Measurements from ENCODE around the gene ZBTB20. TPM values are rescaled to one million over a fixed set of nuclear protein-coding genes. Genes with fewer than 3 reads are reported as not detected.

ZBTB20 gene
- polyA plus RNA-seq, 4 donors, result 0.27 to 2.2 (median 1.3) TPM

DNA sequence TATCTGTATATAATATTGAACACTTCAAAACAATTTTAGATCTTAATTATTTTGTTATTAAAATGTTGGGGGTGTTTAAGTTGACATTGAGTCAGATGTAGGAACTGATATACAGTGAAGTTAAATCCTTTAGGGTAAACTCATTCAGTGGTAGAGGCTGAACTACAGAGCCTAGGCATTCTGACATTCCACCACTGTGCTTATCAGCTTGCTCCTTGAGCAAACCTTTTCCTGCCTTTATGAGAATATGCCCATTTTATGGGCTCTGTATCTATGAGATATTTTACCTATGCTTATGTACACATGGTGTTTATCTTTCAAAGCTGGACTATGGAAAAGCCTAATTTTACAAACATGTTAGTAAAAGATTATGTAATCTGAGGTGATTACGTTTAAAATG, 407.5 kb downstream of the ZBTB20 start:
- no peaks in the 10 kb centered on the region for H3K4me1 ChIP-seq (ENCODE audit: control insufficient read depth in 3 of 3, insufficient read depth in 2 of 3, low read depth in 1 of 3, low read length in 2 of 3)
- no peak overlapping the region for H3K27ac ChIP-seq (ENCODE audit: low read depth in 1 of 3, low read length in 2 of 3)
- no peak overlapping the region for H3K4me3 ChIP-seq (ENCODE audit: low read depth in 1 of 3, low read length in 3 of 3)
- H3K9me3 ChIP-seq (ENCODE audit: control insufficient read depth in 2 of 2, insufficient read depth in 1 of 2, low read depth in 1 of 2, low read length in 1 of 2), result no peaks in the 10 kb centered on the region
- no peak for FAIRE-seq
- H3K36me3 ChIP-seq (ENCODE audit: control insufficient read depth in 3 of 3, insufficient read depth in 2 of 3, low read depth in 1 of 3, low read length in 3 of 3), result no peaks in the 10 kb centered on the region
- DNase-seq, result no peak
- H3K27me3 ChIP-seq (ENCODE audit: control insufficient read depth in 3 of 3, insufficient read depth in 3 of 3, low read length in 3 of 3), result no peaks in the 10 kb centered on the region
- WGBS, 3 donors, result 19 to 63% (median 45%) methylated on average over 1 of the region's 1 CpG

DNA sequence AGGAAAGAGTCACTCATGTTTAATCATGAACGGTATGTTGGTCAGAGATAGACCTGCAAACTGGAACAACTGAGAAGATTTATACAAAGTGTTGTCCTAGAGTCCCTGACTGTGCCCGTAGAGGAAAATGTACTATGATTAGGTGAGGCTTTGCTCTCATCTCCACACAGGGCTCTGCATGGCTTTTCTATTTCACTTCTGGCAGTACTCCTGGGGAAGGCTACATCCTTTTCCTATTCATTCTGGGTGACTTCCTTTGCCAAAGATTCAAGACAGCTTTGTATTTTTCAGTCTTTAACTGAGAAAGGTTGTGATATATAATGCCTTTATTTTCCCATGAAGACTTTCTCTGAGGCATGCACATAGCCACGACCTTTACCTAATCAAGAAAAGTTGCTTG, 414.7 kb downstream of the ZBTB20 start:
- H3K27ac ChIP-seq (ENCODE audit: low read depth in 1 of 3, low read length in 2 of 3), result no peak overlapping the region
- H3K4me3 ChIP-seq (ENCODE audit: low read depth in 1 of 3, low read length in 3 of 3), result no peak overlapping the region
- FAIRE-seq, result no peak
- H3K36me3 ChIP-seq (ENCODE audit: control insufficient read depth in 3 of 3, insufficient read depth in 2 of 3, low read depth in 1 of 3, low read length in 3 of 3), result no peaks in the 10 kb centered on the region
- 39 to 46% (median 45%) methylated on average over 3 of the region's 3 CpGs for WGBS, 3 donors
- no peaks in the 10 kb centered on the region for H3K9me3 ChIP-seq (ENCODE audit: control insufficient read depth in 2 of 2, insufficient read depth in 1 of 2, low read depth in 1 of 2, low read length in 1 of 2)
- no peaks in the 10 kb centered on the region for H3K27me3 ChIP-seq (ENCODE audit: control insufficient read depth in 3 of 3, insufficient read depth in 3 of 3, low read length in 3 of 3)
- DNase-seq, result no peak
- peaks cover 0 to 2% (median 0%) of the 10 kb centered on the region in 3 donors for H3K4me1 ChIP-seq (ENCODE audit: control insufficient read depth in 3 of 3, insufficient read depth in 2 of 3, low read depth in 1 of 3, low read length in 2 of 3)

DNA sequence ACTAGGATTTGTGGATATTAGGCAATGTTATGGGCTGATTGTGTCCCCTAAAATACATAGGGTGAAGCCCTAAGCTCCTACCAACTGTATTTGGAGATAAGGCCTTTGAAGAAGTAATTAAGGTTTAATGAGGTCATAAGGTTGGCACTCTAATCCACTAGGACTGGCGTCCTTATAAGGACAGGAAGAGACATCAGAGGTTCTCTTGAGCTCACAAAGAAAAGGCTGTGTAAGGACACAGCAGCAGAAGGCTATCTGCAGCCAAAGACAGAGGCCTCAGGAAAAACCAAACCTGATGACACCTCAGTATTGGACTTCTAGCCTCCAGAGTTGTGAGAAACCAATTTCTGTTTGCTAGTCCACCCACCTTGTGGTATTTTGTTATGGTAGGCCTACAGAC, 416.7 kb downstream of the ZBTB20 start:
- H3K27ac ChIP-seq (ENCODE audit: low read depth in 1 of 3, low read length in 2 of 3), result no peak overlapping the region
- FAIRE-seq (no peak), DNase-seq (no peak)
- H3K27me3 ChIP-seq (ENCODE audit: control insufficient read depth in 3 of 3, insufficient read depth in 3 of 3, low read length in 3 of 3), result no peaks in the 10 kb centered on the region
- H3K4me3 ChIP-seq (ENCODE audit: low read depth in 1 of 3, low read length in 3 of 3), result no peak overlapping the region
- 8 to 56% (median 32%) methylated on average over 1 of the region's 1 CpG for WGBS, 3 donors
- H3K4me1 ChIP-seq (ENCODE audit: control insufficient read depth in 3 of 3, insufficient read depth in 2 of 3, low read depth in 1 of 3, low read length in 2 of 3), result peaks cover 0 to 4% (median 2%) of the 10 kb centered on the region in 3 donors
- no peaks in the 10 kb centered on the region for H3K9me3 ChIP-seq (ENCODE audit: control insufficient read depth in 2 of 2, insufficient read depth in 1 of 2, low read depth in 1 of 2, low read length in 1 of 2)
- no peaks in the 10 kb centered on the region for H3K36me3 ChIP-seq (ENCODE audit: control insufficient read depth in 3 of 3, insufficient read depth in 2 of 3, low read depth in 1 of 3, low read length in 3 of 3)

DNA sequence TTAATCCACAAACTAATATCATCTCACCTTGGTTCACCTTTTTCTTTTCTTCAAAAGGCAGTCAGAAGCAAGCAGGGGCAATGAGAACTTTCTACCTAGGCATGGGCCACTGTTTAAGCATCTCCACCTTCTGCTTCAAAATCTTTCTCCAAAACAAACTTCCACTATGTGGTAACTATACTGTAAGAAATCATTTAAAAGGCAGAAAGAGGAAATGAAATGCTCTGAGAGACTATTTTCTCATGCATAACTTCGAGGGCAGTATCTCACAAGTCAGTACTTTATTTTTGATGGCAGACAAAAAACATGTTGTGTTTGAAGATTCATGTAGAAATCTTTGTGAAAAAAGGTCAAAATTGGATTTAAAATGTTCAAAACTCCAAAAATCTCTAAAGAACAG, 419.7 kb downstream of the ZBTB20 start:
- no peaks in the 10 kb centered on the region for H3K36me3 ChIP-seq (ENCODE audit: control insufficient read depth in 3 of 3, insufficient read depth in 2 of 3, low read depth in 1 of 3, low read length in 3 of 3)
- 66 to 70% (median 70%) methylated on average over 1 of the region's 1 CpG for WGBS, 3 donors
- FAIRE-seq (no peak), DNase-seq (no peak)
- no peak overlapping the region for H3K27ac ChIP-seq (ENCODE audit: low read depth in 1 of 3, low read length in 2 of 3)
- peaks cover 0 to 4% (median 2%) of the 10 kb centered on the region in 3 donors for H3K4me1 ChIP-seq (ENCODE audit: control insufficient read depth in 3 of 3, insufficient read depth in 2 of 3, low read depth in 1 of 3, low read length in 2 of 3)
- no peak overlapping the region for H3K4me3 ChIP-seq (ENCODE audit: low read depth in 1 of 3, low read length in 3 of 3)
- no peaks in the 10 kb centered on the region for H3K9me3 ChIP-seq (ENCODE audit: control insufficient read depth in 2 of 2, insufficient read depth in 1 of 2, low read depth in 1 of 2, low read length in 1 of 2)
- H3K27me3 ChIP-seq (ENCODE audit: control insufficient read depth in 3 of 3, insufficient read depth in 3 of 3, low read length in 3 of 3), result no peaks in the 10 kb centered on the region

DNA sequence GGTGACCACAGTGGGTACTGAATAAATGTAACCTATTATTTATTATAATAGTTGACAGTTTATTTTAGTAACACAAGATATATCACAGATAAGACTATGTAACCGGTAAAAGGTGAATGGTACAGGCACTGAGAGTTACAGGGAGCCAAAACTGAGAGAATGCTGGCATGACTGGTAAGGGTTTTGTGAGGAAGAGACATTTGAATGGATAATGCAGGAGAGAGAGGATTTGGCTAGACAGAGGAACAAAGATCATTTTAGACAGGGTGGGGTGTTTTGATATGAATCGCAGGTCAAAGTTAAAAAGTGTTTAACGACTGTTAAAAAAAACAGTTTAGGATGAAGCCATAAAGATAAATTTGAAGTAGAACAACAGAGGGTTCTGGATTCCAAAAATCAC, 421.1 kb downstream of the ZBTB20 start:
- H3K36me3 ChIP-seq (ENCODE audit: control insufficient read depth in 3 of 3, insufficient read depth in 2 of 3, low read depth in 1 of 3, low read length in 3 of 3), result no peaks in the 10 kb centered on the region
- H3K27me3 ChIP-seq (ENCODE audit: control insufficient read depth in 3 of 3, insufficient read depth in 3 of 3, low read length in 3 of 3), result no peaks in the 10 kb centered on the region
- H3K9me3 ChIP-seq (ENCODE audit: control insufficient read depth in 2 of 2, insufficient read depth in 1 of 2, low read depth in 1 of 2, low read length in 1 of 2), result no peaks in the 10 kb centered on the region
- H3K27ac ChIP-seq (ENCODE audit: low read depth in 1 of 3, low read length in 2 of 3), result no peak overlapping the region
- no peak for FAIRE-seq
- H3K4me1 ChIP-seq (ENCODE audit: control insufficient read depth in 3 of 3, insufficient read depth in 2 of 3, low read depth in 1 of 3, low read length in 2 of 3), result peaks cover 0 to 6% (median 4%) of the 10 kb centered on the region in 3 donors
- no peak for DNase-seq
- 23 to 62% (median 49%) methylated on average over 3 of the region's 3 CpGs for WGBS, 3 donors
- no peak overlapping the region for H3K4me3 ChIP-seq (ENCODE audit: low read depth in 1 of 3, low read length in 3 of 3)

DNA sequence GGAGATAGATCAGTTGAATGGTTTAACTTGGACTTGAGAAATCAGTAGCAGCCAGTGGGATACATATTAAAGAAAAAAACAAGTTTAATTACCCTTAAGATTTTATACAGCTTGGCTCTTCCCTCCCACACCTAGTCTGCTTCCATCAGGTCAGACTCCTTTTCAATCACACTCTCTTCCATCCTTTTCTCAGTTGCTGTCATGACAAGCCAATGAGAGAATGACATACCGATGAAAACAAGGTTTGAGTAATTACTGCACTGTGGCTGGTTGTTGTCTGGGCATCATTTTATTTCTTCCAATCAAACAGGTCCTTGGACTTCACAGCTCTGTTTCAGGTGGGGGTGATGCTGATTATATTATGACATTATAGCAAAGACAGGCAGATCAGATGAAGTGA, 424.6 kb downstream of the ZBTB20 start:
- no peak for FAIRE-seq
- WGBS, 3 donors, result 8 to 68% (median 28%) methylated on average over 1 of the region's 1 CpG
- Histone ChIP-seq H3K4me1 (ENCODE audit: control insufficient read depth in 3 of 3, insufficient read depth in 2 of 3, low read depth in 1 of 3, low read length in 2 of 3) (peaks cover 2 to 13% (median 6%) of the 10 kb centered on the region in 3 donors), H3K4me3 (ENCODE audit: low read depth in 1 of 3, low read length in 3 of 3) (no peak overlapping the region), H3K36me3 (ENCODE audit: control insufficient read depth in 3 of 3, insufficient read depth in 2 of 3, low read depth in 1 of 3, low read length in 3 of 3) (no peaks in the 10 kb centered on the region), H3K27ac (ENCODE audit: low read depth in 1 of 3, low read length in 2 of 3) (no peak overlapping the region), H3K9me3 (ENCODE audit: control insufficient read depth in 2 of 2, insufficient read depth in 1 of 2, low read depth in 1 of 2, low read length in 1 of 2) (no peaks in the 10 kb centered on the region), H3K27me3 (ENCODE audit: control insufficient read depth in 3 of 3, insufficient read depth in 3 of 3, low read length in 3 of 3) (no peaks in the 10 kb centered on the region)
- peak in 1 of 2 donors; percentile 47 for DNase-seq

DNA sequence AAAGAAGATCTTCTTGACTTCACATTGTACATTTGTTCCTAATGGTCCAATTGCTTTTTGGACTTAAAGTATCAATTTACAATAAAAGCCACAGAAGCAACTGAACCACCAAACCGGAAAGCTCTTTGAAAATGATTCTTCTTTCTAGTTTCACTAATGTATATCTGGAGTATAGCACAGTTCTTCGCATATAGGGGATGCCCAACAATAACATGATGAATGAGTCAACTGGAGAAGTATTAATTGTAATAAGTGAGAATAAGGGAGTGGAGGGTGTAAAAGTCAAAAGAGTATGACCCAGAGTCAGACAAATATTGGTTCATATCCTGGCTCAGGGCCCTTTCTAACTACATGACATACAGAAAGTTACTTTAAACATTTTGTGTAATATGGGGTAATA, 425.2 kb downstream of the ZBTB20 start:
- 67 to 82% (median 79%) methylated on average over 2 of the region's 2 CpGs for WGBS, 3 donors

DNA sequence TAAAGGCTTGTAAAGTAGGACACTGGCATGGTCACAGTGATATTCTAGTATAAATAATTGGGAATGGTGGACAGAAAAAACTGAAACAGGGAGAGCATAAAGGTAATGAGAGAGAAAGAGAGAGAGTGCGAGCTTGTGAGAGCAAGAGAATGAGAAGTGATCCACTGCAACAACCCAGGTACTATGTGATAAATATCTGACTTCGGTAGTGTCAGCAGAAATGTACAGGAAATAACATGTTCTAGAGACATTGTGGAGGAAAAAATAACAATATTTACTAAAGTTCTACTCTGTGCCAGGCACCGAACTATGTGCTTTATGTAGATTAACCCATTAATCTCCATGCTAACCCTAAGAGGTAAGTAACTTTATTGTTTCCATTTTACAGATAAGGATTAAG, 425.9 kb downstream of the ZBTB20 start:
- Histone ChIP-seq H3K4me1 (ENCODE audit: control insufficient read depth in 3 of 3, insufficient read depth in 2 of 3, low read depth in 1 of 3, low read length in 2 of 3) (peaks cover 0 to 17% (median 7%) of the 10 kb centered on the region in 3 donors), H3K4me3 (ENCODE audit: low read depth in 1 of 3, low read length in 3 of 3) (no peak overlapping the region), H3K27me3 (ENCODE audit: control insufficient read depth in 3 of 3, insufficient read depth in 3 of 3, low read length in 3 of 3) (no peaks in the 10 kb centered on the region), H3K36me3 (ENCODE audit: control insufficient read depth in 3 of 3, insufficient read depth in 2 of 3, low read depth in 1 of 3, low read length in 3 of 3) (no peaks in the 10 kb centered on the region), H3K27ac (ENCODE audit: low read depth in 1 of 3, low read length in 2 of 3) (no peak overlapping the region), H3K9me3 (ENCODE audit: control insufficient read depth in 2 of 2, insufficient read depth in 1 of 2, low read depth in 1 of 2, low read length in 1 of 2) (no peaks in the 10 kb centered on the region)
- WGBS, 3 donors, result 58 to 64% (median 60%) methylated on average over 3 of the region's 3 CpGs
- FAIRE-seq, result no peak
- no peak for DNase-seq

More for the DNA sequence above, 425.2 kb downstream of the ZBTB20 start:
- Histone ChIP-seq H3K9me3 (ENCODE audit: control insufficient read depth in 2 of 2, insufficient read depth in 1 of 2, low read depth in 1 of 2, low read length in 1 of 2) (no peaks in the 10 kb centered on the region), H3K4me1 (ENCODE audit: control insufficient read depth in 3 of 3, insufficient read depth in 2 of 3, low read depth in 1 of 3, low read length in 2 of 3) (peaks cover 2 to 14% (median 7%) of the 10 kb centered on the region in 3 donors), H3K27me3 (ENCODE audit: control insufficient read depth in 3 of 3, insufficient read depth in 3 of 3, low read length in 3 of 3) (no peaks in the 10 kb centered on the region), H3K27ac (ENCODE audit: low read depth in 1 of 3, low read length in 2 of 3) (no peak overlapping the region), H3K4me3 (ENCODE audit: low read depth in 1 of 3, low read length in 3 of 3) (no peak overlapping the region), H3K36me3 (ENCODE audit: control insufficient read depth in 3 of 3, insufficient read depth in 2 of 3, low read depth in 1 of 3, low read length in 3 of 3) (no peaks in the 10 kb centered on the region)
- no peak for DNase-seq
- FAIRE-seq, result no peak

DNA sequence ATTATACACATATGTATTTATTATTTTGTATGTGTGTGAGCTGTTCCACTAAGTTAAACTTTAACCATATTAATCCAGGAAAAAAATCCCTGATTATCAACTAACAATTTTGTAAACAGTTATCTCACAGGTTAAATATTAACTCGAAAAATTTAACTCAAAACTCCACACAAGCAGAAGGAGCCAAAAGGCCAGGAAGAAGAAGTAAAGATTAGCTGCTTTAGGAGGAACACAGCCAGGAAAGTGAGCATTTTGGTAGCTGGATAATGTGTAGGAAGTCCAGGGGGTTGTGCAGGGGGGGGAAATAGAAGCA, 428.2 kb downstream of the ZBTB20 start:
- Histone ChIP-seq H3K9me3 (ENCODE audit: control insufficient read depth in 2 of 2, insufficient read depth in 1 of 2, low read depth in 1 of 2, low read length in 1 of 2) (no peaks in the 10 kb centered on the region), H3K4me3 (ENCODE audit: low read depth in 1 of 3, low read length in 3 of 3) (peak overlapping the region in 2 of 3 donors; percentile 7 to 10), H3K27me3 (ENCODE audit: control insufficient read depth in 3 of 3, insufficient read depth in 3 of 3, low read length in 3 of 3) (no peaks in the 10 kb centered on the region), H3K36me3 (ENCODE audit: control insufficient read depth in 3 of 3, insufficient read depth in 2 of 3, low read depth in 1 of 3, low read length in 3 of 3) (peaks cover 0 to 1% (median 0%) of the 10 kb centered on the region in 3 donors), H3K4me1 (ENCODE audit: control insufficient read depth in 3 of 3, insufficient read depth in 2 of 3, low read depth in 1 of 3, low read length in 2 of 3) (peaks cover 10 to 35% (median 15%) of the 10 kb centered on the region in 3 donors), H3K27ac (ENCODE audit: low read depth in 1 of 3, low read length in 2 of 3) (peak overlapping the region in 2 of 3 donors; percentile 49 to 80)
- FAIRE-seq (peak; percentile 15), DNase-seq (peak; percentile 51 to 66)
- 12 to 45% (median 22%) methylated on average over 1 of the region's 1 CpG for WGBS, 3 donors
